Liver (tissue), 9 donors: ENCODE measurements around the gene ARHGEF40. TPM values are rescaled to one million over a fixed set of nuclear protein-coding genes. Genes with fewer than 3 reads are reported as not detected.

Experiments
- DNase-seq: peaks from one replicate; pipeline ENCODE4 v3.0.0-alpha.2; 2017; ENCODE audit warnings: low spot score
- H3K27ac ChIP-seq, 2 donors: one replicate each; pipeline ENCODE4 v1.7.0; 2013; ENCODE audit warnings: inconsistent platforms in 2 of 2, low read length in 2 of 2, control low read depth in 1 of 2, low read depth in 1 of 2, mild to moderate bottlenecking in 1 of 2
- H3K27me3 ChIP-seq, 4 donors: one replicate each; pipeline versions ENCODE4 v1.6.1 to v1.7.0; 2013; ENCODE audit warnings: low read length in 3 of 4, inconsistent platforms in 1 of 4, mild to moderate bottlenecking in 1 of 4, moderate library complexity in 1 of 4; ENCODE audit not compliant: control insufficient read depth in 4 of 4, insufficient read depth in 4 of 4
- H3K36me3 ChIP-seq, 4 donors: one replicate each; pipeline versions ENCODE4 v1.6.1 to v1.7.0; 2013; ENCODE audit warnings: low read length in 3 of 4, mild to moderate bottlenecking in 3 of 4, low read depth in 1 of 4, moderate library complexity in 1 of 4; ENCODE audit not compliant: control insufficient read depth in 4 of 4, insufficient read depth in 3 of 4
- H3K4me1 ChIP-seq, 4 donors: one replicate each; pipeline versions ENCODE4 v1.6.1 to v1.7.0; 2013; ENCODE audit warnings: low read length in 3 of 4, mild to moderate bottlenecking in 3 of 4, moderate library complexity in 1 of 4; ENCODE audit not compliant: control insufficient read depth in 4 of 4, insufficient read depth in 4 of 4
- H3K4me3 ChIP-seq, 3 donors: one replicate each; pipeline versions ENCODE4 v1.6.1 to v1.7.0; 2013; ENCODE audit warnings: low read length in 3 of 3, control low read depth in 1 of 3, low read depth in 1 of 3, mild to moderate bottlenecking in 1 of 3
- H3K9ac ChIP-seq, 2 donors: one replicate each; pipeline ENCODE4 v1.7.0; 2013; ENCODE audit warnings: low read length in 2 of 2, mild to moderate bottlenecking in 2 of 2, moderate library complexity in 2 of 2, control low read depth in 1 of 2, low read depth in 1 of 2
- H3K9me3 ChIP-seq, 4 donors: one replicate each; pipeline versions ENCODE4 v1.6.1 to v1.7.0; 2013; ENCODE audit warnings: low read length in 3 of 4; ENCODE audit not compliant: control insufficient read depth in 4 of 4
- HNF4A ChIP-seq, 2 donors: conservative IDR thresholded peaks; 2 replicates each; pipeline ENCODE4 v1.6.1; 2016; ENCODE audit warnings: antibody characterized with exemption in 2 of 2, mild to moderate bottlenecking in 2 of 2
- JUND ChIP-seq, 2 donors: IDR thresholded peaks; 2 replicates each; pipeline ENCODE4 v1.6.1; 2016; ENCODE audit warnings: antibody characterized with exemption in 2 of 2
- MAX ChIP-seq: IDR thresholded peaks from 2 replicates; pipeline ENCODE4 v1.6.1; 2016; ENCODE audit warnings: antibody characterized with exemption
- NR2F2 ChIP-seq: IDR thresholded peaks from 2 replicates; pipeline ENCODE4 v1.6.1; 2016; ENCODE audit warnings: antibody characterized with exemption
- REST ChIP-seq: IDR thresholded peaks from 2 replicates; pipeline ENCODE4 v1.6.1; 2016; ENCODE audit warnings: antibody characterized with exemption, mild to moderate bottlenecking
- RXRA ChIP-seq, 2 donors: IDR thresholded peaks; 2 replicates each; pipeline ENCODE4 v1.6.1; 2017 to 2018; ENCODE audit warnings: antibody characterized with exemption in 2 of 2, mild to moderate bottlenecking in 1 of 2
- SP1 ChIP-seq: IDR thresholded peaks from 2 replicates; pipeline ENCODE4 v1.6.1; 2018; ENCODE audit warnings: antibody characterized with exemption, mild to moderate bottlenecking
- YY1 ChIP-seq: IDR thresholded peaks from 2 replicates; pipeline ENCODE4 v1.6.1; 2016; ENCODE audit warnings: antibody characterized with exemption, mild to moderate bottlenecking
- WGBS: extraction: QIAGEN DNeasy Blood & Tissue Kit; methylation state at CpG from one replicate; pipeline ENCODE4 v1.1.7; 2013; 5-methylcytosine and 5-hydroxymethylcytosine counted together
- polyA plus RNA-seq, 2 donors: library from polyadenylated mRNA; stranded (reverse) in 1 of 2; unstranded in 1 of 2; fragments of 200-250 nt in 1 of 2; fragments of >200 nt in 1 of 2; fragmentation: Nextera tagmentation in 1 of 2; extraction: Ambion mirVana in 1 of 2; gene quantifications; one replicate each; pipeline versions ENCODE4 v1.2.1 to v1.2.3, GENCODE V29; 2013 to 2015
- total RNA-seq, 2 donors: library from RNA; depleted of rRNA; stranded (reverse); fragments of >200 nt; gene quantifications; one replicate each; pipeline ENCODE4 v1.2.3, GENCODE V29; 2014
- TF ChIP-seq, protein P1 (sequence below): IDR thresholded peaks from 2 replicates; pipeline ENCODE4 v1.6.1; 2016; ENCODE audit warnings: antibody characterized with exemption
- TF ChIP-seq, protein P2 (sequence below): fragments of 150-350 bp; IDR thresholded peaks from 2 replicates; pipeline ENCODE4 v1.5.1; 2017; ENCODE audit warnings: improper control_type of control experiment, low read depth, low read length; ENCODE audit not compliant: missing input control
- donor health status: healthy.
- donor health status: healthy.
- donor health status: healthy.
- donor health status: healthy.
- donor health status: healthy.

Gene ARHGEF40
- total and polyA plus RNA-seq, 4 donors = 9.3 to 42.5 (median 16.9) TPM

GRCh38 chr14:21095430-21096205, 25.5 kb downstream of the ARHGEF40 start:
- no peak overlapping the region for H3K27ac ChIP-seq
- TF ChIP-seq REST (peak; percentile 98), MAX (no peak), NR2F2 (no peak)
- peaks cover 2 to 16% (median 7%) of the 10 kb centered on the region in 4 donors for H3K4me1 ChIP-seq
- peaks cover 0 to 9% (median 0%) of the 10 kb centered on the region in 4 donors for H3K36me3 ChIP-seq
- WGBS = 71% methylated on average over 6 of the region's 6 CpGs
- no peaks in the 10 kb centered on the region for H3K9me3 ChIP-seq
- H3K9ac ChIP-seq = no peak overlapping the region
- no peak for DNase-seq
- no peaks in the 10 kb centered on the region for H3K27me3 ChIP-seq
- no peak overlapping the region for H3K4me3 ChIP-seq

DNA sequence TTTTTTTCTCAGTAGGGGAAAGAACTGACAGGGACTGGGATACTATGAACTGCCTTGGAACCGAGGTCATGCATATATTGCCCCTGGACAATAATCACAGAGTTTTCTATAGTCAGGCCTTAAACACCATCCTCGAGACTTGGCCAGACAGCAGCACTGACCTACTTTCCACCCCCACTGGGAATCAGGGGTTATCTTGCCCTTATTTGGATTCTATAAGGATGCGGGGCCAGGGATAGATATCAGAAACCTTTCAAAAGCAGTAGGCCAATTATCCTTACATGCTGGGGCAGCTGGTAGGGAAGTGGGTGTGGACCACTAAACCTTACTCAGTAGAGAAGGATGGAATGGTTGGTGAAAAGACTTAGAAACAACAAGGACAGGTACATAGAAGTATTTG, 26.3 kb downstream of the ARHGEF40 start:
- WGBS = 85% methylated on average over 3 of the region's 3 CpGs
- DNase-seq = no peak
- H3K27me3 ChIP-seq = no peaks in the 10 kb centered on the region
- no peaks in the 10 kb centered on the region for H3K9me3 ChIP-seq
- no peak for TF ChIP-seq HNF4A (conservative IDR thresholded peaks at IDR 0.05)
- TF ChIP-seq, protein P1, sequence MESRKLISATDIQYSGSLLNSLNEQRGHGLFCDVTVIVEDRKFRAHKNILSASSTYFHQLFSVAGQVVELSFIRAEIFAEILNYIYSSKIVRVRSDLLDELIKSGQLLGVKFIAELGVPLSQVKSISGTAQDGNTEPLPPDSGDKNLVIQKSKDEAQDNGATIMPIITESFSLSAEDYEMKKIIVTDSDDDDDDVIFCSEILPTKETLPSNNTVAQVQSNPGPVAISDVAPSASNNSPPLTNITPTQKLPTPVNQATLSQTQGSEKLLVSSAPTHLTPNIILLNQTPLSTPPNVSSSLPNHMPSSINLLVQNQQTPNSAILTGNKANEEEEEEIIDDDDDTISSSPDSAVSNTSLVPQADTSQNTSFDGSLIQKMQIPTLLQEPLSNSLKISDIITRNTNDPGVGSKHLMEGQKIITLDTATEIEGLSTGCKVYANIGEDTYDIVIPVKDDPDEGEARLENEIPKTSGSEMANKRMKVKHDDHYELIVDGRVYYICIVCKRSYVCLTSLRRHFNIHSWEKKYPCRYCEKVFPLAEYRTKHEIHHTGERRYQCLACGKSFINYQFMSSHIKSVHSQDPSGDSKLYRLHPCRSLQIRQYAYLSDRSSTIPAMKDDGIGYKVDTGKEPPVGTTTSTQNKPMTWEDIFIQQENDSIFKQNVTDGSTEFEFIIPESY = no peak
- no peak for TF ChIP-seq RXRA (IDR thresholded peaks at IDR 0.05)
- no peak for TF ChIP-seq SP1
- TF ChIP-seq, protein P2, sequence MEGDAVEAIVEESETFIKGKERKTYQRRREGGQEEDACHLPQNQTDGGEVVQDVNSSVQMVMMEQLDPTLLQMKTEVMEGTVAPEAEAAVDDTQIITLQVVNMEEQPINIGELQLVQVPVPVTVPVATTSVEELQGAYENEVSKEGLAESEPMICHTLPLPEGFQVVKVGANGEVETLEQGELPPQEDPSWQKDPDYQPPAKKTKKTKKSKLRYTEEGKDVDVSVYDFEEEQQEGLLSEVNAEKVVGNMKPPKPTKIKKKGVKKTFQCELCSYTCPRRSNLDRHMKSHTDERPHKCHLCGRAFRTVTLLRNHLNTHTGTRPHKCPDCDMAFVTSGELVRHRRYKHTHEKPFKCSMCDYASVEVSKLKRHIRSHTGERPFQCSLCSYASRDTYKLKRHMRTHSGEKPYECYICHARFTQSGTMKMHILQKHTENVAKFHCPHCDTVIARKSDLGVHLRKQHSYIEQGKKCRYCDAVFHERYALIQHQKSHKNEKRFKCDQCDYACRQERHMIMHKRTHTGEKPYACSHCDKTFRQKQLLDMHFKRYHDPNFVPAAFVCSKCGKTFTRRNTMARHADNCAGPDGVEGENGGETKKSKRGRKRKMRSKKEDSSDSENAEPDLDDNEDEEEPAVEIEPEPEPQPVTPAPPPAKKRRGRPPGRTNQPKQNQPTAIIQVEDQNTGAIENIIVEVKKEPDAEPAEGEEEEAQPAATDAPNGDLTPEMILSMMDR = no peak
- TF ChIP-seq REST = no peak
- TF ChIP-seq JUND (IDR thresholded peaks at IDR 0.05) = no peak
- TF ChIP-seq YY1 = no peak
- TF ChIP-seq MAX = no peak
- no peak overlapping the region for H3K9ac ChIP-seq
- H3K4me3 ChIP-seq = no peak overlapping the region
- H3K4me1 ChIP-seq = peaks cover 2 to 16% (median 7%) of the 10 kb centered on the region in 4 donors
- H3K36me3 ChIP-seq = peaks cover 0 to 3% (median 0%) of the 10 kb centered on the region in 4 donors
- H3K27ac ChIP-seq = peak overlapping the region in 1 of 2 donors; percentile 17
